BJ (cell line): ENCODE measurements around the gene CCDC27. TPM values are rescaled to one million over a fixed set of nuclear protein-coding genes. Genes with fewer than 3 reads are reported as not detected.

Experiments used
- CTCF ChIA-PET: fragments of 350-600 bp; formaldehyde crosslinking; extraction: SDS; loops from one replicate; lab custom pipeline; 2021; ENCODE audit warnings: antibody characterized with exemption, inconsistent platforms; lab: Yijun Ruan, JAX
- POLR2A ChIA-PET: fragments of 300-600 bp; sonication (Branson Sonifier 250); formaldehyde crosslinking; extraction: SDS; loops from one replicate; lab custom pipeline; 2021; ENCODE audit warnings: antibody characterized with exemption; lab: Charles Lee
- DNase-seq: peaks from one replicate; pipeline ENCODE4 v3.0.0-alpha.2; 2011; ENCODE audit warnings: low read depth
- H3K27me3 ChIP-seq: 2 replicates; pipeline ENCODE4 v1.6.0; 2011; ENCODE audit warnings: low read length; ENCODE audit not compliant: control insufficient read depth, insufficient read depth
- H3K36me3 ChIP-seq: 2 replicates; pipeline ENCODE4 v1.5.1; 2011; ENCODE audit warnings: low read length; ENCODE audit not compliant: control insufficient read depth, insufficient read depth
- H3K4me3 ChIP-seq: 2 replicates; pipeline ENCODE4 v1.5.1; 2011; ENCODE audit warnings: low read depth, mild to moderate bottlenecking, control low read depth, low read length
- polyA plus RNA-seq: library from polyadenylated mRNA; depleted of rRNA; stranded (reverse); fragments of >200 nt; gene quantifications from 2 replicates; pipeline ENCODE4 v1.2.3, GENCODE V29; 2011
- TF ChIP-seq, protein P1 (sequence below): IDR thresholded peaks from 2 replicates; pipeline ENCODE4 v1.5.1; 2011; ENCODE audit warnings: low read depth, mild to moderate bottlenecking, control low read depth, inconsistent platforms, low read length, moderate library complexity; ENCODE audit not compliant: insufficient read depth

CCDC27 gene
- polyA plus RNA-seq, 1 experiment = not detected

DNA sequence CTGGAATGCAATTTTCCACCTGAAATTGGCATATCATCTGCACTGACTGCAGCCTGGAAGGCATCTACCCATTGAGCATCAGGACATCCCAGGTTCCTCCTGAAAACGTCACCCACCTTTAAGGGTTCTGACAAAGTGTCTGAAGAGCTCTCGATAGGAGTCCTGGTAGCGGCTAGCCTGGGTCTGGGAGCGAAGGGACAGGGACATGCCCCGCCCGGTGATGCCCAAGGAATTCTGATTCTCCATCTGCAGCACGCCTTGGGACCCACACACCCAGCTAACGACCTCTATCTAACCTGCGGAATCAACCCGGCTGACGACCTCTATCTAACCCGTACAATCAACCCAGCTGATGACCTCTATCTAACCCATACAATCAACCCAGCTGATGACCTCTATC is 13.3 kb upstream of the CCDC27 start:
- ChIA-PET POLR2A (no interaction called here), CTCF (interaction anchor here (0.6 to 1.3 kb wide), 2 partner anchors 15 to 70 kb away, joined by 3 to 4 read pairs; no protein-coding TSS in a partner anchor)
- Histone ChIP-seq H3K4me3 (no peak overlapping the region), H3K36me3 (peaks cover 14% of the 10 kb centered on the region), H3K27me3 (no peaks in the 10 kb centered on the region)
- TF ChIP-seq, protein P1, sequence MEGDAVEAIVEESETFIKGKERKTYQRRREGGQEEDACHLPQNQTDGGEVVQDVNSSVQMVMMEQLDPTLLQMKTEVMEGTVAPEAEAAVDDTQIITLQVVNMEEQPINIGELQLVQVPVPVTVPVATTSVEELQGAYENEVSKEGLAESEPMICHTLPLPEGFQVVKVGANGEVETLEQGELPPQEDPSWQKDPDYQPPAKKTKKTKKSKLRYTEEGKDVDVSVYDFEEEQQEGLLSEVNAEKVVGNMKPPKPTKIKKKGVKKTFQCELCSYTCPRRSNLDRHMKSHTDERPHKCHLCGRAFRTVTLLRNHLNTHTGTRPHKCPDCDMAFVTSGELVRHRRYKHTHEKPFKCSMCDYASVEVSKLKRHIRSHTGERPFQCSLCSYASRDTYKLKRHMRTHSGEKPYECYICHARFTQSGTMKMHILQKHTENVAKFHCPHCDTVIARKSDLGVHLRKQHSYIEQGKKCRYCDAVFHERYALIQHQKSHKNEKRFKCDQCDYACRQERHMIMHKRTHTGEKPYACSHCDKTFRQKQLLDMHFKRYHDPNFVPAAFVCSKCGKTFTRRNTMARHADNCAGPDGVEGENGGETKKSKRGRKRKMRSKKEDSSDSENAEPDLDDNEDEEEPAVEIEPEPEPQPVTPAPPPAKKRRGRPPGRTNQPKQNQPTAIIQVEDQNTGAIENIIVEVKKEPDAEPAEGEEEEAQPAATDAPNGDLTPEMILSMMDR = no peak
- DNase-seq = no peak

DNA sequence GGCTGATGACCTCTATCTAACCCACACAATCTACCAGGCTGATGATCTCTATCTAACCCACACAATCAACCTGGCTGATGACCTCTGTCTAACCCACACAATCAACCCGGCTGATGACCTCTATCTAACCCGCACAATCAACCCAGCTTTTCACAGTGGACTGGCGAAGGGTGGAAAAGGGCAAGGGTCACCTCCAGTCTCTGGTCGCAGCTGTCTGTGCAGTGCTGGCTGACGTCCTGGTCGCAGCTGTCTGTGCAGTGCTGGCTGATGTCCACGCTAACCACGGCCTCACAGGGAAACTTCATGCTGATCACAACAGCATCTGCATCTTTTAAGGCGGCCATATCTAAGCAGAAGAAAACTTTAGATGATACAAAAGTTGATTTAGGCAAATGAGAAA is 12.2 kb upstream of the CCDC27 start:
- Histone ChIP-seq H3K27me3 (no peaks in the 10 kb centered on the region), H3K36me3 (peaks cover 14% of the 10 kb centered on the region), H3K4me3 (no peak overlapping the region)
- ChIA-PET CTCF (interaction anchor here (1.3 kb wide), 1 partner anchor 16 kb away, joined by 3 read pairs; no protein-coding TSS in a partner anchor), POLR2A (no interaction called here)
- DNase-seq = no peak
- TF ChIP-seq, protein P1 = no peak

DNA sequence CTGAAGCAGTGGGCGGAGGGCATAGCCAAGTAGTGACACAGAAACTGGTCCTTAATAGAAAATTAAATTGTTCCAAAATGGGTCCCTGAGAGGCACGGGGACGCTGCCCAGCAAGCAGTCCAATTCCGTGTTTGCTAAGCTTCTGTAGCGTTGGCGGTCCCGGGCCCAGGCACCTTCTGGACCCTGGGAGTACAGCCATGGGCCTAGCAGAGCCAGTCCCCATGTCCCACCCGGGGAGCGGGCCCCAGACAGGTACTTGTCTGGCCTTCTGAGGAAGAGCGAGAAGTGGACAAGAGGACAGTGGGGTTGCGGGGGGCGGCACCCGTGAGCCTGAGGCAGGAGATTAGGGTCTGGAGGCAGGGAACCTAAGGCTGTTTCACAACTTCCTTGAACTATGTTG is 11.5 kb upstream of the CCDC27 start:
- Histone ChIP-seq H3K4me3 (no peak overlapping the region), H3K36me3 (peaks cover 14% of the 10 kb centered on the region), H3K27me3 (no peaks in the 10 kb centered on the region)
- ChIA-PET POLR2A (no interaction called here), CTCF (no interaction called here)
- TF ChIP-seq, protein P1 = no peak
- no peak for DNase-seq

DNA sequence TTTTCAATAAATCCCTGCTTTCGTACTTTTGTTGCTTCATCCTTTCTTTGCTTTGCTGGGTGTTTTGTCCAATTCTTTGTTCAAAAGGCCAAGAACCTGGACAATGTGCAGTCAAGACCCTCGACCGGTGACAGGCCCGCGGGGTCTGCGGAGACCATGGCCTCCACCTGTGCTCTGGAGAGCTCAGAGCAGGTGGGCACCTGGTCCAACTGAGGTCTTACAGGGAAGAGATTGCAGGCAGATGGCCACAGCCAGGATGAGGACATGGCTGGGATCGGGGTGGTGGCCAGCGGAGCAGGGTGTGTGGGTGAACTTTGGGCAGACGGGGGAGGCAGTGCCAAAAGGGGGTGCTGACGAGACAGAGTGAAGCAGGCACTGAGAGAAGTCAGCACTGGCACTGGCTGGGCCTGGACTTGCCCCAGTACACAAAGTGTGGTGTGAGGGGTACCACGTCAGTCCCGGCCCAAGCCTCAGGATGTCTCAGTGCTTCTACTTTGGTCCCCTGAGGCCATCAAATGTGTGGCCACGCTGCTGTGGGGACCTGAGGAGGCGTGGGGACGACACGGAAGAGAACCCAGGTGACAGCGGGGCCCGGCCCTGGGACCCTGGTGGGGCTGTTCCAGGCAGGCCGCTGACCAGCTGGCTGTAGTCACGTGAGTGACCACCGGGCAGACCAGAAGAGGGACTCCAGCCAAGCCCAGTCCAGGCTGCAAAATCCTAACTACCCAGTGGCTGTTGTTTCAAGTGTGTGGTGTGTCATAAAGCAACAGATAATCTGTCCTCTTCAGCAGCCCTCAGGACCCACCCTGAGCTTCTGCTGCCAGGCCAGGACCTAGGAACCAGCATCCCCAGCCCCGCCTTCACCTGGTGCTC is 10.4 kb upstream of the CCDC27 start:
- no peak for DNase-seq
- CTCF ChIA-PET = interaction anchor here (0.8 to 1.9 kb wide), 2 partner anchors 14 to 17 kb away, joined by 4 to 9 read pairs; no protein-coding TSS in a partner anchor
- H3K36me3 ChIP-seq = peaks cover 13% of the 10 kb centered on the region
- no peak overlapping the region for H3K4me3 ChIP-seq
- POLR2A ChIA-PET = no interaction called here
- TF ChIP-seq, protein P1 = no peak
- no peaks in the 10 kb centered on the region for H3K27me3 ChIP-seq
